ENCODE data around the gene CYBC1.

GRCh38 chr17:82392941-82393340 is 57.6 kb downstream of the CYBC1 start:
- TF ChIP-seq CTCF (IDR thresholded peaks at IDR 0.05; ENCODE audit: borderline replicate concordance, extremely low read depth, low read length, poor library complexity, severe bottlenecking) (no peak), EZH2 (IDR thresholded peaks at IDR 0.05; ENCODE audit: borderline replicate concordance, low read depth, low read length, severe bottlenecking) (no peak)
